Endothelial cell of umbilical vein (primary cell): Measurements from ENCODE around the gene APELA. TPM values are rescaled to one million over a fixed set of nuclear protein-coding genes. Genes with fewer than 3 reads are reported as not detected.

Source experiments
- BruUV-seq: library from RNA; stranded (reverse); fragments of 400-500 nt; replicated peaks from 2 replicates; lab custom pipeline; 2021; lab: Mats Ljungman, UMichigan
- CTCF ChIA-PET: fragments of 300-600, 350-600 bp; sonication (Branson Sonifier 250); formaldehyde crosslinking; loops from one replicate; lab custom pipeline; 2021; ENCODE audit warnings: antibody characterized with exemption, inconsistent platforms; lab: Charles Lee
- POLR2A ChIA-PET: fragments of 300-600, 350-600 bp; sonication (Branson Sonifier 250); formaldehyde crosslinking; loops from one replicate; lab custom pipeline; 2021; ENCODE audit warnings: antibody characterized with exemption, inconsistent platforms; lab: Charles Lee
- DNase-seq: peaks from one replicate; pipeline ENCODE4 v3.0.0-alpha.2; 2011; ENCODE audit warnings: low read depth, low spot score
- FAIRE-seq: peaks from 2 replicates; lab custom pipeline; 2011; peaks lifted over from hg19 to GRCh38; lab: Jason Lieb, UNC
- H2AFZ ChIP-seq: 2 replicates; pipeline ENCODE4 v1.6.0; 2012; ENCODE audit warnings: low read depth, low read length, control low read depth, inconsistent platforms
- H3K27ac ChIP-seq: 2 replicates; pipeline ENCODE4 v1.5.1; 2011; ENCODE audit warnings: low read depth, mild to moderate bottlenecking, control low read depth, low read length, moderate library complexity; ENCODE audit not compliant: insufficient read depth
- H3K27me3 ChIP-seq, 2 experiments: 2 replicates each; pipeline versions ENCODE4 v1.6.0 to v1.6.1; 2011; ENCODE audit warnings: low read length in 2 of 2, mixed read lengths in 1 of 2; ENCODE audit not compliant: control insufficient read depth in 2 of 2, insufficient read depth in 2 of 2
- H3K36me3 ChIP-seq, 2 experiments: 2 replicates in 1 of 2; 3 replicates in 1 of 2; pipeline ENCODE4 v1.5.1; 2011; ENCODE audit warnings: low read length in 2 of 2, mild to moderate bottlenecking in 1 of 2, moderate library complexity in 1 of 2; ENCODE audit not compliant: control insufficient read depth in 2 of 2, insufficient read depth in 2 of 2; ENCODE audit errors: extremely low read depth in 1 of 2
- H3K4me1 ChIP-seq: 3 replicates; pipeline ENCODE4 v1.5.1; 2011; ENCODE audit warnings: mild to moderate bottlenecking, low read length; ENCODE audit not compliant: control insufficient read depth, insufficient read depth; ENCODE audit errors: extremely low read depth
- H3K4me2 ChIP-seq: 2 replicates; pipeline ENCODE4 v1.6.1; 2011; ENCODE audit warnings: low read length, control low read depth, mixed read lengths; ENCODE audit not compliant: insufficient read depth
- H3K4me3 ChIP-seq, 3 experiments: fragments of 200-600 bp in 1 of 3; sonication (generic), shearing (Covaris generic) in 1 of 3; replicated peaks in 1 of 3; 2 replicates each; pipeline ENCODE4 v1.5.1; 2011 to 2016; ENCODE audit warnings: control low read depth in 3 of 3, low read length in 3 of 3, mild to moderate bottlenecking in 2 of 3, inconsistent platforms in 1 of 3, low read depth in 1 of 3, moderate library complexity in 1 of 3; ENCODE audit not compliant: insufficient read depth in 1 of 3
- H3K79me2 ChIP-seq: 2 replicates; pipeline ENCODE4 v1.6.0; 2012; ENCODE audit warnings: low read length, inconsistent platforms; ENCODE audit not compliant: control insufficient read depth, insufficient read depth
- H3K9ac ChIP-seq: replicated peaks from 2 replicates; pipeline ENCODE3; 2011; ENCODE audit warnings: low read length, control low read depth; ENCODE audit not compliant: insufficient read depth; ENCODE audit errors: extremely low read depth
- H3K9me1 ChIP-seq: replicated peaks from 3 replicates; pipeline ENCODE4 v1.6.0; 2011; ENCODE audit warnings: mild to moderate bottlenecking, low read length; ENCODE audit not compliant: control insufficient read depth, insufficient read depth; ENCODE audit errors: extremely low read depth
- H3K9me3 ChIP-seq: replicated peaks from 2 replicates; pipeline ENCODE4 v1.5.1; 2012; ENCODE audit warnings: low read length, inconsistent platforms; ENCODE audit not compliant: control insufficient read depth, insufficient read depth
- H4K20me1 ChIP-seq: replicated peaks from 2 replicates; pipeline ENCODE3; 2011; ENCODE audit warnings: mild to moderate bottlenecking, low read length; ENCODE audit not compliant: control insufficient read depth, insufficient read depth; ENCODE audit errors: extremely low read depth
- CTCF ChIP-seq, 2 donors: IDR thresholded peaks; 1 replicate in 1 of 2; 2 replicates in 1 of 2; pipeline ENCODE4 v1.5.1; 2011; ENCODE audit warnings: low read length in 2 of 2, mild to moderate bottlenecking in 2 of 2, moderate library complexity in 2 of 2, control low read depth in 1 of 2, inconsistent platforms in 1 of 2, low read depth in 1 of 2; ENCODE audit not compliant: insufficient read depth in 1 of 2; ENCODE audit errors: extremely low read depth in 1 of 2
- EZH2 ChIP-seq: IDR thresholded peaks from 2 replicates; pipeline ENCODE4 v1.6.1; 2012; ENCODE audit warnings: borderline replicate concordance, low read depth, mild to moderate bottlenecking, moderate library complexity, low read length, inconsistent platforms; ENCODE audit not compliant: severe bottlenecking
- FOS ChIP-seq: IDR thresholded peaks from 2 replicates; pipeline ENCODE4 v1.6.1; 2011; ENCODE audit warnings: mild to moderate bottlenecking, low read length, moderate library complexity, borderline replicate concordance; ENCODE audit not compliant: insufficient read depth
- GATA2 ChIP-seq: IDR thresholded peaks from 2 replicates; pipeline ENCODE4 v1.7.0; 2011; ENCODE audit warnings: low read depth, mild to moderate bottlenecking, moderate library complexity, mixed read lengths, low read length; ENCODE audit not compliant: insufficient read length, insufficient read depth
- JUN ChIP-seq: IDR thresholded peaks from 2 replicates; pipeline ENCODE4 v1.6.1; 2011; ENCODE audit warnings: borderline replicate concordance, low read depth; ENCODE audit not compliant: insufficient read length, insufficient read depth
- MAX ChIP-seq: IDR thresholded peaks from 2 replicates; pipeline ENCODE4 v1.6.1; 2011; ENCODE audit not compliant: insufficient read depth, insufficient read length
- MYC ChIP-seq: IDR thresholded peaks from one replicate; pipeline ENCODE4 v1.6.1; 2011; ENCODE audit warnings: mild to moderate bottlenecking, low read depth, low read length
- POLR2A ChIP-seq: IDR thresholded peaks from 2 replicates; pipeline ENCODE4 v1.6.1; 2012; ENCODE audit warnings: low read depth, mild to moderate bottlenecking, control low read depth, low read length
- POLR2AphosphoS5 ChIP-seq: IDR thresholded peaks from 2 replicates; pipeline ENCODE4 v1.6.1; 2012; ENCODE audit warnings: low read depth, mild to moderate bottlenecking, control low read depth, low read length, moderate library complexity; ENCODE audit not compliant: insufficient read depth
- dilution Hi-C: fragments of 300-500 bp; cut with MboI; formaldehyde crosslinking; loops from one replicate; pipeline ENCODE4 v1.15.0; 2019; ENCODE audit warnings: low sequenced_read_pairs; ENCODE audit not compliant: extremely low pct_ligation_motif_present
- intact Hi-C: fragments of 100-400 bp; cut with micrococcal nuclease; formaldehyde crosslinking; loops from one replicate; pipeline ENCODE4 v1.10.0; 2022
- polyA plus RNA-seq, 4 experiments: library from polyadenylated mRNA; depleted of rRNA in 3 of 4; stranded (reverse) in 3 of 4; unstranded in 1 of 4; fragments of >200 nt; gene quantifications; 2 replicates each; pipeline versions ENCODE4 v1.2.1 to v1.2.3, GENCODE V29; 2011 to 2012; ENCODE audit warnings: missing spikeins in 1 of 4
- total RNA-seq: library from RNA; stranded (reverse); gene quantifications from 2 replicates; pipeline ENCODE4 v1.2.3, GENCODE V29; 2021

APELA gene
- total and polyA plus RNA-seq, 2 donors (not counting 3 experiments of a cell fraction or from before 2014, with no cell fraction given): not detected

- Histone ChIP-seq H3K27me3 (no peaks in the 10 kb centered on the region), H3K9me1 (no peaks in the 10 kb centered on the region), H4K20me1 (no peaks in the 10 kb centered on the region), H3K4me3 (no peak overlapping the region), H3K27ac (no peak overlapping the region), H2AFZ (no peak overlapping the region), H3K79me2 (no peaks in the 10 kb centered on the region), H3K4me1 (no peaks in the 10 kb centered on the region), H3K9ac (no peak overlapping the region), H3K4me2 (no peak overlapping the region), H3K9me3 (no peaks in the 10 kb centered on the region), H3K36me3 (no peaks in the 10 kb centered on the region)
- FAIRE-seq: no peak
- ChIA-PET CTCF (no interaction called here), POLR2A (no interaction called here)
- no TSS peak for BruUV-seq
- intact Hi-C loops (no loop called here), dilution Hi-C loops (no loop called here)
- DNase-seq: no peak
- TF ChIP-seq GATA2 (no peak), MYC (no peak), JUN (no peak), POLR2A (no peak), POLR2AphosphoS5 (no peak), FOS (no peak), EZH2 (no peak), MAX (no peak), CTCF (IDR thresholded peaks at IDR 0.05; ENCODE audit: extremely low read depth in 1 of 2, insufficient read depth in 1 of 2, low read depth in 1 of 2, low read length in 2 of 2) (no peak)
Measured at GRCh38 chr4:164894702-164895101, 17.7 kb downstream of the APELA start.
